ENCODE measurements around the gene NTRK2. TPM values are rescaled to one million over a fixed set of nuclear protein-coding genes. Genes with fewer than 3 reads are reported as not detected.

The NTRK2 gene
- total RNA-seq, 1 donor from 2014 or later = 1.5 TPM

GRCh38 chr9:84988621-84989020 lies 319.1 kb downstream of the NTRK2 start:
- no peak for DNase-seq (ENCODE audit: low read depth)
- Histone ChIP-seq H3K36me3 (ENCODE audit: control insufficient read depth, insufficient read depth, low read length) (no peaks in the 10 kb centered on the region), H3K4me3 (ENCODE audit: low read depth, low read length) (no peak overlapping the region), H3K27me3 (ENCODE audit: control insufficient read depth, insufficient read depth, low read length) (no peaks in the 10 kb centered on the region)
- TF ChIP-seq CTCF (IDR thresholded peaks at IDR 0.05; ENCODE audit: insufficient read depth, low read length, poor library complexity, severe bottlenecking) = no peak

- no peaks in the 10 kb centered on the region for H3K27me3 ChIP-seq (ENCODE audit: control insufficient read depth, insufficient read depth, low read length)
- H3K4me3 ChIP-seq (ENCODE audit: low read depth, low read length) = no peak overlapping the region
- DNase-seq (ENCODE audit: low read depth) = no peak
- TF ChIP-seq CTCF (IDR thresholded peaks at IDR 0.05; ENCODE audit: insufficient read depth, low read length, poor library complexity, severe bottlenecking) = no peak
- H3K36me3 ChIP-seq (ENCODE audit: control insufficient read depth, insufficient read depth, low read length) = no peaks in the 10 kb centered on the region
Measured at GRCh38 chr9:84990416-84990815, 320.9 kb downstream of the NTRK2 start.

- H3K27me3 ChIP-seq (ENCODE audit: control insufficient read depth, insufficient read depth, low read length) = no peaks in the 10 kb centered on the region
- H3K36me3 ChIP-seq (ENCODE audit: control insufficient read depth, insufficient read depth, low read length) = no peaks in the 10 kb centered on the region
- DNase-seq (ENCODE audit: low read depth) = no peak
- no peak overlapping the region for H3K4me3 ChIP-seq (ENCODE audit: low read depth, low read length)
- TF ChIP-seq CTCF (IDR thresholded peaks at IDR 0.05; ENCODE audit: insufficient read depth, low read length, poor library complexity, severe bottlenecking) = no peak
Measured at GRCh38 chr9:84990850-84991513, 321.5 kb downstream of the NTRK2 start.

- no peak for TF ChIP-seq CTCF (IDR thresholded peaks at IDR 0.05; ENCODE audit: insufficient read depth, low read length, poor library complexity, severe bottlenecking)
- no peak overlapping the region for H3K4me3 ChIP-seq (ENCODE audit: low read depth, low read length)
- DNase-seq (ENCODE audit: low read depth) = no peak
- H3K27me3 ChIP-seq (ENCODE audit: control insufficient read depth, insufficient read depth, low read length) = no peaks in the 10 kb centered on the region
- H3K36me3 ChIP-seq (ENCODE audit: control insufficient read depth, insufficient read depth, low read length) = no peaks in the 10 kb centered on the region
Measured at GRCh38 chr9:84991514-84991870, 322.0 kb downstream of the NTRK2 start.

GRCh38 chr9:84992381-84992780 lies 322.9 kb downstream of the NTRK2 start:
- no peak overlapping the region for H3K4me3 ChIP-seq (ENCODE audit: low read depth, low read length)
- no peaks in the 10 kb centered on the region for H3K36me3 ChIP-seq (ENCODE audit: control insufficient read depth, insufficient read depth, low read length)
- TF ChIP-seq CTCF (IDR thresholded peaks at IDR 0.05; ENCODE audit: insufficient read depth, low read length, poor library complexity, severe bottlenecking) = no peak
- no peaks in the 10 kb centered on the region for H3K27me3 ChIP-seq (ENCODE audit: control insufficient read depth, insufficient read depth, low read length)
- no peak for DNase-seq (ENCODE audit: low read depth)

GRCh38 chr9:84993105-84993504 lies 323.6 kb downstream of the NTRK2 start:
- TF ChIP-seq CTCF (IDR thresholded peaks at IDR 0.05; ENCODE audit: insufficient read depth, low read length, poor library complexity, severe bottlenecking) = no peak
- DNase-seq (ENCODE audit: low read depth) = no peak
- Histone ChIP-seq H3K27me3 (ENCODE audit: control insufficient read depth, insufficient read depth, low read length) (no peaks in the 10 kb centered on the region), H3K36me3 (ENCODE audit: control insufficient read depth, insufficient read depth, low read length) (no peaks in the 10 kb centered on the region), H3K4me3 (ENCODE audit: low read depth, low read length) (no peak overlapping the region)

All from kidney epithelial cell (primary cell).